ENCODE measurements around the gene SLIT3.

SLIT3 gene

DNA sequence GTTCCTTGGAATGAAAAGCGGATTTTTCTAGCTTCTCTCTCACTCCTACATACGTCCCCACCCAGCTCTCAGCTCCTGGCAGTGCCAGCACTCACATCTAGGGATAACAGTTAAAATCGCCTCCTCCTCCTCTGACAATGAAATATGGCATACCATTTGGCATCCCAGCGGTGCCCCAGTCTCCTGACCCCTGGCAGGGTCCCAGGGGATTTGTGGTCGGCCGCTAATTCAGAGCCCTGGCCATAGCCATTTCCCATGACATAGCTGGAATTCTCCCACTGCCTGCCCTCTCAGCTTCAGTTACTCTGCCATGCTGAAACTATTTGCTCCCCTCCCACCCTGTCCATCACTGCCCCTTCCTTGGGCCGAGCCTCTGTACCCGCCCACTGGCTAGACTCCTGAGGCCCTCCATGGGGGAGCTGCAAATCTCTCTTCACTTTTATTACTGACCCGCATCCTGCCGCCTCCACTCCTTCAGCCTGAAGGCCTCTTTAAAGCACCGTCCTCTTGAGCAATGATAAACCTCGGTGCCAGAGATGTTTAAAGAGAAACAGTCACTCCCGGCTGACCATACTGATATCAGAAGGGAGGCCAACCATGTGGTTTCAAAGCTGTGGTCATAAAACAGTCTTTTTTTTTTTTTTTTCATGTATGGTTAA lies 139.8 kb downstream of the SLIT3 start:
- no peak overlapping the region for H3K4me3 ChIP-seq (ENCODE audit: control insufficient read depth, low read depth, low read length)
- peak; percentile 95 for DNase-seq (ENCODE audit: low read depth)
- TF ChIP-seq, protein P1, sequence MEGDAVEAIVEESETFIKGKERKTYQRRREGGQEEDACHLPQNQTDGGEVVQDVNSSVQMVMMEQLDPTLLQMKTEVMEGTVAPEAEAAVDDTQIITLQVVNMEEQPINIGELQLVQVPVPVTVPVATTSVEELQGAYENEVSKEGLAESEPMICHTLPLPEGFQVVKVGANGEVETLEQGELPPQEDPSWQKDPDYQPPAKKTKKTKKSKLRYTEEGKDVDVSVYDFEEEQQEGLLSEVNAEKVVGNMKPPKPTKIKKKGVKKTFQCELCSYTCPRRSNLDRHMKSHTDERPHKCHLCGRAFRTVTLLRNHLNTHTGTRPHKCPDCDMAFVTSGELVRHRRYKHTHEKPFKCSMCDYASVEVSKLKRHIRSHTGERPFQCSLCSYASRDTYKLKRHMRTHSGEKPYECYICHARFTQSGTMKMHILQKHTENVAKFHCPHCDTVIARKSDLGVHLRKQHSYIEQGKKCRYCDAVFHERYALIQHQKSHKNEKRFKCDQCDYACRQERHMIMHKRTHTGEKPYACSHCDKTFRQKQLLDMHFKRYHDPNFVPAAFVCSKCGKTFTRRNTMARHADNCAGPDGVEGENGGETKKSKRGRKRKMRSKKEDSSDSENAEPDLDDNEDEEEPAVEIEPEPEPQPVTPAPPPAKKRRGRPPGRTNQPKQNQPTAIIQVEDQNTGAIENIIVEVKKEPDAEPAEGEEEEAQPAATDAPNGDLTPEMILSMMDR (conservative IDR thresholded peaks at IDR 0.05; ENCODE audit: control insufficient read depth, insufficient read depth, low read depth, low read length), result no peak

DNA sequence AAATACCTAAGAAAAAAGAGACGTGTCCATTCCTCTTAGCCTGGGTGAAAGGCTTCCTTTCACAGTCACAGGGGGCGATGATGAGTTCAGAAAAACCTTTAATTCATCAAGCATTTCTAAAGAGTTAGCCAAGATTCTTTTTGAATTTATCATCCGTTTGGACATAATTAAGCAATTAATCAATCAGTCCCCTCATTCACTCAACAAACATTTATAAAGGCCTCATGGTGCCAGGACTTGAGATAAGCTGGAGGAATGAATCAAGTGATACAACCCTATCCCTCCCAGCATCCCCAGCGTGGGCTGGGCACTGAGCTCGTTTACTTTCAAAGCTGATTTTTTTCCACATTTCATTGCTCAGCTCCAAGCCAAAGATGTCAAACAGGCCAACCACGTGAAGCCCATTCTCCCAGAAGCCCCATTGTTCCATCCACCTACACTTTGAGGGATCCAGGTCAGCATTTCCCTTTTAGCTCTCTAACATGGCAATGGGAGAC lies 140.5 kb downstream of the SLIT3 start:
- TF ChIP-seq, protein P1 (conservative IDR thresholded peaks at IDR 0.05; ENCODE audit: control insufficient read depth, insufficient read depth, low read depth, low read length), result peak; percentile 45
- no peak overlapping the region for H3K4me3 ChIP-seq (ENCODE audit: control insufficient read depth, low read depth, low read length)
- peak; percentile 60 for DNase-seq (ENCODE audit: low read depth)

DNA sequence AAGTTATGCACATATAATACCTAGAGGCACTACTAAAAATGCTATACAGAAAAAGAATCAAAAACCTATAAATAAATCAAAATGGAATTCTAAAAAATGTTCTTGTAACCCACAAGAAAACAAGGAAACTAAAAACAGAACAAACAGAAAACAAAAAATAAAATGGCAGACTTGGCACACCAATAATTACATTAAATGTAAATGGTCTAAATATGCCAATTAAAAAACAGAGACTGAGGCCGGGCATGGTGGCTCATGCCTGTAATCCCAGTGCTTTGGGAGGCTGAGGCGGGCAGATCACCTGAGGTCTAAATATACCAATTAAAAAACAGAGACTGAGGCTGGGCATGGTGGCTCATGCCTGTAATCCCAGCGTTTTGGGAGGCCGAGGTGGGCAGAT lies 142.2 kb downstream of the SLIT3 start:
- H3K4me3 ChIP-seq (ENCODE audit: control insufficient read depth, low read depth, low read length), result no peak overlapping the region
- DNase-seq (ENCODE audit: low read depth), result no peak
- TF ChIP-seq, protein P1 (conservative IDR thresholded peaks at IDR 0.05; ENCODE audit: control insufficient read depth, insufficient read depth, low read depth, low read length), result no peak

DNA sequence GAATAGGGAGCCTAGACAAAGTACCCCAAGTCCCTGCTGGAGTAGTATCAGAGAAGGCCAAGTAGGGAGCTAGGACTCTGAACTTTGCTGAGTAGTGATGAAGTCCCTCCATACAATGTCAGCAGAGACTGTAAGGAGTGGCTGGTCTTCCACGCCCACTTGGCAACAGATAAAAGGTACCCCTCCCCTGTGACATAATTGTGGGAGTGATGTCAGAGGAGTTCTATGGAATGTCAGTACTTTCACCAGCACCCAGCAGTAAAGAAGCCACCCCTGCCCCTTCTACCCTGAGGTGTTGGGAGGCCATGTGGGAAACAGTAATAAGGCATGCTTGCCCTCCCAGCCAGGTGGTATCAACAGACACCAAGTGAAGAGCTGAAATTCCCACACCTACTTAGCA lies 143.9 kb downstream of the SLIT3 start:
- no peak for DNase-seq (ENCODE audit: low read depth)
- TF ChIP-seq, protein P1 (conservative IDR thresholded peaks at IDR 0.05; ENCODE audit: control insufficient read depth, insufficient read depth, low read depth, low read length), result no peak
- H3K4me3 ChIP-seq (ENCODE audit: control insufficient read depth, low read depth, low read length), result no peak overlapping the region

DNA sequence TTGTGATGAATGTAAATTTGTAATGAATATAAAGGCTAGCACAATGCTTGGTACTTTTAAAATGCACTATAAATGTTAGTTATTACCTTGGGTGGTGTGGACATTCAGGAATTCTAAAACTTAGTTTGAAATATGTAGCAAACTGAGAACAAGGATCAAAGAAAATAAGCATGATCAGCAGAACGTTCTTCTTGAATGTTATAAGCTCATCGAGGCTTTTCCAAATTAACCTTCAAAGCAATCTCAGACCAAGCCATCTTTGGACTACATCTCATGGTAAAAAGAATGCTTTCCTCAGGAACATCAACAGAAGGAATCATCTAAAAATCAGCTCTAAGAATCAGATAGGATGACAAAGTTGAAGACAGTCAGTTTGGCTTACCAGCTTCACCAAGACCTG lies 146.3 kb downstream of the SLIT3 start:
- no peak for DNase-seq (ENCODE audit: low read depth)
- no peak overlapping the region for H3K4me3 ChIP-seq (ENCODE audit: control insufficient read depth, low read depth, low read length)
- TF ChIP-seq, protein P1 (conservative IDR thresholded peaks at IDR 0.05; ENCODE audit: control insufficient read depth, insufficient read depth, low read depth, low read length), result no peak

DNA sequence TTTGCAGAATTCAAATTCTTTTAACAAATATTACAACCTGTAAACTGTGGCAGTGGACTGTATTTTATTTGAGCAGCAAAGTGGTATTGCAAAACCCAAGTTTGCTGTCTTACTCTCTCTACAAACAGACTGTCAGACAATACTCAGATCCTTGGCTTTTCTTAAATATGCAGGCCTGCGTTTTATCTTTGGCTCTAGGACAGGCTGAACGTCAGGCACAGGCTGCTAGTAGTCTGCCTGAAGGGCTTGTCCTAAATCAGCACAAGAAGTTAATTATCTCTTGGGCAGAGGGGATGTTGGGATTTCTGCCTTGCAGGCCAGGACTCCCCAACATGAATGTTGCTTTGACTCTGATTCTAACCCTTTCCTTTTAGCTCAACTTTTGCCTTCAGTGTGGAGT lies 147.5 kb downstream of the SLIT3 start:
- DNase-seq (ENCODE audit: low read depth), result no peak
- no peak overlapping the region for H3K4me3 ChIP-seq (ENCODE audit: control insufficient read depth, low read depth, low read length)
- TF ChIP-seq, protein P1 (conservative IDR thresholded peaks at IDR 0.05; ENCODE audit: control insufficient read depth, insufficient read depth, low read depth, low read length), result no peak
